Fibroblast of skin of right quadriceps (primary cell): ENCODE data around the gene NUBP1.
"Not testable (repeated sequence)": the region's sequence is repeated elsewhere in the genome, so short reads cannot be mapped to it uniquely, and the experiment has no call there.

Source experiments
- DNase-seq: peaks from one replicate; pipeline ENCODE4 v3.0.0-alpha.2; 2013

NUBP1 gene

GRCh38 chr16:10743610-10744369, at the start of gene NUBP1:
Gene NUBP1, plus strand, starts transcription at chr16:10743842. Its CDS starts 22 bp downstream, at chr16:10743864.
- peak; percentile 98 for DNase-seq

- no peak for DNase-seq
These were observed 49.8 kb upstream of the NUBP1 start for GRCh38 chr16:10693889-10694288.

- no peak for DNase-seq
These were observed 49.3 kb upstream of the NUBP1 start for GRCh38 chr16:10694306-10694705.

- DNase-seq, result no peak
These were observed 48.8 kb upstream of the NUBP1 start, which contains the start of gene TEKT5 for GRCh38 chr16:10694830-10695229. Gene TEKT5, minus strand, starts transcription at chr16:10694930. Its CDS starts 57 bp downstream, at chr16:10694873.

GRCh38 chr16:10699756-10700155, 43.9 kb upstream of the NUBP1 start:
- no peak for DNase-seq

GRCh38 chr16:10708969-10709368, 34.7 kb upstream of the NUBP1 start:
- no peak for DNase-seq

GRCh38 chr16:10728003-10728887, 15.4 kb upstream of the NUBP1 start:
- DNase-seq, result no peak

GRCh38 chr16:10729104-10730048, 14.3 kb upstream of the NUBP1 start:
- DNase-seq, result peak; percentile 29

- no peak for DNase-seq
These were observed 11.9 kb upstream of the NUBP1 start for GRCh38 chr16:10731790-10732189.

- DNase-seq, result peak; percentile 65
These were observed 6.5 kb upstream of the NUBP1 start for GRCh38 chr16:10737068-10737625.

GRCh38 chr16:10738231-10739077, 5.2 kb upstream of the NUBP1 start:
- DNase-seq, result peak; percentile 74

- no peak for DNase-seq
These were observed 3.4 kb upstream of the NUBP1 start for GRCh38 chr16:10740000-10740844.

- DNase-seq, result no peak
These were observed 2.8 kb upstream of the NUBP1 start for GRCh38 chr16:10740845-10741208.

- DNase-seq, result not testable (repeated sequence)
These were observed 2.4 kb upstream of the NUBP1 start for GRCh38 chr16:10741249-10741648.

- DNase-seq, result no peak
These were observed 1.8 kb upstream of the NUBP1 start for GRCh38 chr16:10741844-10742243.

GRCh38 chr16:10743227-10743609, 424 bp upstream of the NUBP1 start:
- no peak for DNase-seq

- DNase-seq, result no peak
These were observed 858 bp downstream of the NUBP1 start for GRCh38 chr16:10744370-10745030.

GRCh38 chr16:10745841-10746240, 2.2 kb downstream of the NUBP1 start:
- no peak for DNase-seq

- DNase-seq, result no peak
These were observed 7.2 kb downstream of the NUBP1 start for GRCh38 chr16:10750793-10751192.

- DNase-seq, result no peak
These were observed 7.7 kb downstream of the NUBP1 start for GRCh38 chr16:10751291-10751697.
